CD4-positive, alpha-beta T cell treated with Interleukin-6 for 4 hours (primary cell): ENCODE measurements around the gene EIF3M.
"Not testable (repeated sequence)": the region's sequence is repeated elsewhere in the genome, so short reads cannot be mapped to it uniquely, and the experiment has no call there.

Experiments
- DNase-seq: peaks from one replicate; pipeline ENCODE4 v3.0.0-alpha.2; 2020; ENCODE audit warnings: mixed read lengths

Gene EIF3M

GRCh38 chr11:32597921-32598320 is 14.3 kb downstream of the EIF3M start:
- DNase-seq, result no peak

DNA sequence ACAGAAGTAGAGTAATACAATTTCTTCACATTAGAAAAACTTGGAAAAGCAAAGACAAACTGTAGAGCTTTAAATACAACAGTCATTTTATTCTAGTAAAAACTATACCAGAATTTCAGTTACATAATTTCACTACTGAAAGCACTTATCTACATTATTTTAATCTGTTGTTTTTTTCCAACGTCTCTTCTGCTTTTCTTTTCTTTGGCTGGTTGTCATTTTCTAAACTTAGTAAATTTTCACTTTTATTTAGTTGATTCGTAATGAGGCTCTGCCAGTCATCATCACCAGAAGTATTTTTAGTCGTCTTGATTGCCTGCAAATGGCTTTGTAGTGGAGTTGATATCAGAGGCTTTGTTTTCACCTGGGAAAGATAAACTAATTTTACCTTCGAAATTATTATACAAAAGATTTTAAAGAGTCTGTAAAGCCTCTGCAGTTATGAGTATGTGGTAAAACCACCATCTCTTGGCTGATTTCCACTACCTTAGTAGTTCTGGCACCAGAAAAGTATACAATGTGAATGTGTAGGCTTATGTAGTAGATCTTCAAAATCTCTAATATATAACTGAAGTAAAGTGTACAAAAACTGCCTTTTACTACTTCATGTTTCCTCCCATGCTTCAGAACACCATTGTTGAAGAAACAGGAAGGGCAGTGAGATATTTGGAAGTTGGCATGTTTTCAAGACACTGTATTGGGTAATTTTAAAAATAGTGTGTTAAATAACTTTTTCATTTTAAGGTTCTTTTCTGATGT is 19.2 kb downstream of the EIF3M start:
- no peak for DNase-seq

- no peak for DNase-seq
Observed at GRCh38 chr11:32606220-32606619, 22.6 kb downstream of the EIF3M start.

DNA sequence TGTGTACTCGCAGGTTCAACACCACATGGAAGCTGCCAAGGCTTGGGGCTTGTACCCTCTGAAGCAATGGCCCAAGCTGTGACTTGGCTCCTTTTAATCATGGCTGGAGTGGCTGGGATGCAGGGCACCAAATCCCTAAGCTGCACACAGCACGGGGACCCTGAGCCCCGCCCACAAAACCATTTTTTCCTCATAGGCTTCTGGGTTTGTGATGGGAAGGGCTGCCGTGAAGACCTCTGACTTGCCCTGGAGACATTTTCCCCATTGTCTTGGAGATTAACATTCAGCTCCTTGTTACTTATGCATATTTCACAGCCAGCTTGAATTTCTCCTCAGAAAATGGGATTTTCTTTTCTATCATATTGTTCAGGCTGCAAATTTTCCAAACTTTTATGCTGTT is 25.2 kb downstream of the EIF3M start:
- DNase-seq, result not testable (repeated sequence)

- no peak for DNase-seq
Observed at GRCh38 chr11:32610797-32611352, 27.2 kb downstream of the EIF3M start.

- DNase-seq, result no peak
Observed at GRCh38 chr11:32613500-32614151, 30.0 kb downstream of the EIF3M start.

DNA sequence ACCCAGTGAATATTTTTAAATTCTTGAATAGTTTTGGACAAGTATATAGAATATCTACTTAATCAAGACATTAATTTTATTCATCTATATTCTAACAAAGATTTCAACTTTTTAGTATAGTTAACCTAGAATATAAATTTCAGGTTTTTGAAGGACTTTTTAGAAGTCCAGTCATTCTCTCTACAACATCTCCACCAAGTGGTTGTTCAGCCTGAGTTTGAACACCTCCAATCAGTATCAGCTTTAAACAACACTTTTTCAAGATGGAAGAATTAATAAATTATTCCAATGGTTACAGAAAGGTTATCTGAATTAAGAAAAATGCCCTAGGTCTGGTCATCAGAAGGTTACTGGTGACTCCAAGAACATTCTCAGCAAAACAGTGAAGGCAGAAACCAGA is 31.8 kb downstream of the EIF3M start:
- no peak for DNase-seq

- DNase-seq, result no peak
Observed at GRCh38 chr11:32616903-32617302, 33.3 kb downstream of the EIF3M start.

DNA sequence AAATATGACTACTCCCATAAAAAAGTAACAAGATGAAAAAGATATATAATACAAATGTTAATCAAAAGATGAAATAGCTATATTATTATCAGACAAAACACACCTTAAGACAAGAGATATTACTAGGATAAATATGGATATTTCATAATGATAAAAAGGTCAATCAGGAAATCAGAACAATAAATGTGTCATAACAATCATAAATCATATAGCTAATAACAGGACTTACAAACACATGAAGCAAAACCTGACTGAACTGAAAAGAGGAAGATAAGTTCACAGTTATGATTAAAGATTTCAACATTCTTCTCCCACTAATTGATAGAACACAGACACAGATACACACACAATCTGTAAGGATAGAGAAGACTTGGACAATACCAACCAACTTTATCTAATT is 47.2 kb downstream of the EIF3M start:
- no peak for DNase-seq

DNA sequence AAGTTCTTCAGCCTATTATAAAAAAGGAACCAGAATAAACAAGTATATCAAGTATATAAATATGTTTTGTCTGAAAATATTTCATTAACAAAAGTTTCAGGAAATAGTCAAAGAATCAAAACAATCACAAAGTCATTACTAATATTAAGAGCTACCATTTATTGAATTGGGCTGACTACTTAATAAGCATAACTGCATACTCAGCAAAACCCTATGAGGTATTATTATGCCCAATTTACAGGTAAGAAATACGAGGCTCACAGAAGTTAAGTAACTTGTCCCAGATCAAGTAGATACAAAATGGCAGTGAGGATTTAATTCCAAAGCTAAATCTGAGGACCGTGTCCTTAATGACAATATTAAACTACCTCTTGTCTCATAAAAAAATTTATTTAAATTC is 52.2 kb downstream of the EIF3M start:
- DNase-seq, result no peak

- no peak for DNase-seq
Observed at GRCh38 chr11:32641361-32641760, 57.7 kb downstream of the EIF3M start.

DNA sequence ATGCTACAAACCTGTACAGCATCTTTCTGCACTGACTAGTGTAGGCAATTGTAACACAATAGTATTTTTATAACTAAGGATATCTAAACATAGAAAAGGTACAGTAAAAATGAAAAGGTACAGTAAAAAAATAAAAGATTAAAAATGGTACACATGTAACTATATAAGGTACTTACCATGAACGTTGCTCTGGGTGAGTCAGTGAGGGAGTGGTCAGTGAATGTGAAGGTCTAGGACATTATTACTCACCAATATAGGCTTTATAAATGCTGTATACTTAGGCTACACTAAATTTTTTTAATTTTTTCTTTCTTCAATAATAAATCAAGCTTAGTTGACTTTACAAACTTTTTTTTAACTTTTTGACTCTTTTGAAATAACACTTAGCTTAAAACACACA is 59.9 kb downstream of the EIF3M start:
- no peak for DNase-seq
